Activated naive CD4-positive, alpha-beta T cell treated with anti-CD3 and anti-CD28 coated beads for 36 hours (primary cell): ENCODE data around the gene CBLL2. TPM values are rescaled to one million over a fixed set of nuclear protein-coding genes. Genes with fewer than 3 reads are reported as not detected.

Source experiments
- CTCF ChIA-PET: fragments of 350-600 bp; sonication (Branson Sonifier 250); formaldehyde crosslinking; loops from one replicate; lab custom pipeline; 2021; ENCODE audit warnings: antibody characterized with exemption; lab: Charles Lee
- DNase-seq: peaks from one replicate; pipeline ENCODE4 v3.0.0-alpha.2; 2020
- H3K27ac Mint-ChIP-seq: one replicate; pipeline ENCODE4 v1.8.0; 2021; ENCODE audit warnings: mild to moderate bottlenecking, mixed read lengths
- H3K27me3 Mint-ChIP-seq: one replicate; pipeline ENCODE4 v1.8.0; 2021; ENCODE audit warnings: low read depth, mixed read lengths
- H3K36me3 Mint-ChIP-seq: one replicate; pipeline ENCODE4 v1.8.0; 2021; ENCODE audit warnings: low read depth, mixed read lengths
- H3K4me1 Mint-ChIP-seq: one replicate; pipeline ENCODE4 v1.8.0; 2021; ENCODE audit warnings: low read depth, mixed read lengths
- H3K4me3 Mint-ChIP-seq: one replicate; pipeline ENCODE4 v1.8.0; 2021; ENCODE audit warnings: mild to moderate bottlenecking, moderate library complexity, mixed read lengths
- H3K9me3 Mint-ChIP-seq: one replicate; pipeline ENCODE4 v1.8.0; 2021; ENCODE audit warnings: mixed read lengths
- intact Hi-C: fragments of 100-400 bp; cut with micrococcal nuclease; formaldehyde crosslinking; loops from one replicate; pipeline ENCODE4 v1.15.1; 2023
- total RNA-seq, 2 experiments: library from RNA; stranded (reverse); gene quantifications; one replicate each; pipeline ENCODE4 v1.2.3, GENCODE V29; 2021

CBLL2 gene
- total RNA-seq, 2 experiments from 2014 or later = not detected

DNA sequence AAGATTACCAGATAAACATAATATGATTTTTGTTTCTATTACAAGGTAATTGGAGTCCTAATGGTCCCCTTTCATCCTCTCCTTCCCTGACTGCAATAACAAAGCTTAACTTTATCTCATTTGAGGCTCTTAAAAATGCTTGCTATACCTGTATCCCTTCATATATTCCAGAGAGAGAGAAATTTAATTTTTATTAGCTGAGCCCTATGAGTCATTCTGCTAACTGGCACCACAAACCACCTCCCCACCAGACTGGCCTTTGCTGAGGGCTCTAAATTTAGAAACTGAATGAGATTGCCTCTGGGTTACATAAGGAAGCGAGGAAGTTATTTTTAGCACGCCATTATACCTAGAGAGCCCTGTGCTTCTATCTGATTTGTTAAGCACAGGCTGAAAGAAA, 27.4 kb downstream of the CBLL2 start:
- Mint-ChIP-seq H3K36me3 (no peaks in the 10 kb centered on the region), H3K4me1 (no peaks in the 10 kb centered on the region), H3K9me3 (no peaks in the 10 kb centered on the region), H3K27me3 (no peaks in the 10 kb centered on the region), H3K4me3 (no peak overlapping the region), H3K27ac (no peak overlapping the region)
- intact Hi-C loops = no loop called here
- CTCF ChIA-PET = no interaction called here
- DNase-seq = no peak

DNA sequence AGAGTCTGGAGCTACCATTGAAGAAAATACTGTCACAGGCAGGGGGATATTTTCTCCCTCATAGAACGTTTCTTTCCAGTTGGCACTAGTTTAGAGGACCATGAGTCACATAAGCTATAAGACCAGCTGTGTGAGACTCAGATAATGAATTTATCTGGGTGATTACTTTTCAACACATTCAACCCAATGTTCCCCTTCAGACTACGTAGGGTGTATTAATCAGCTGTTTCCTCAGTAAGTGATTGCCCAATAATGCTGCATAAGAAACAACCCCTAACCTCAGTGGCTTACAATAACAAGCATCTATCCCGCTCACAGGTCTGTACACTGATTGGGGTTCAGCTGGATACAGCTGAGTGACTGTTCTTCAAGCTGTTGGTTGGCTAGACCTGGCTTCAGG, 38.1 kb downstream of the CBLL2 start:
- peaks cover 3% of the 10 kb centered on the region for H3K27me3 Mint-ChIP-seq
- H3K36me3 Mint-ChIP-seq = no peaks in the 10 kb centered on the region
- no peak overlapping the region for H3K4me3 Mint-ChIP-seq
- no peaks in the 10 kb centered on the region for H3K9me3 Mint-ChIP-seq
- no peaks in the 10 kb centered on the region for H3K4me1 Mint-ChIP-seq
- CTCF ChIA-PET = no interaction called here
- H3K27ac Mint-ChIP-seq = no peak overlapping the region
- no peak for DNase-seq
- intact Hi-C loops = no loop called here

DNA sequence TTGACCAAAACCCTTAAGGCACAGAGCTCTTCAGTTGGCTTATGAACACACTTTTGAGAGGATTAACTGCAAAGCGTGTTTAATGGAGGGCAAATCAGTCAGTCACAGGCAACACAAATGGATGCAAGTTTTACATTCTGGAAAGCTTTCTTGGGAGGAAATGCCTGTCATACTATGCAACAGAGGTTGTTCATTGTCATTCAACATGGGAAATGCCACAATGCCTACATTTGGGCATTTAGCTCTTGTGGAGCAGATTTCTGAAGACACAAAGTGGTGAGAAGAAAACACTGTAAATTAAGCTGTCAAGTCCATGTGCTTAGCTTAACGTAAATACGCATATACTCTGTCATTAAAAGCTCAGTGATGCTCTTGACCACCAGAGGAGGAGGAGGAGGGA, 41.1 kb downstream of the CBLL2 start:
- Mint-ChIP-seq H3K27ac (no peak overlapping the region), H3K4me1 (no peaks in the 10 kb centered on the region), H3K9me3 (no peaks in the 10 kb centered on the region), H3K36me3 (no peaks in the 10 kb centered on the region), H3K27me3 (peaks cover 3% of the 10 kb centered on the region), H3K4me3 (no peak overlapping the region)
- intact Hi-C loops = no loop called here
- CTCF ChIA-PET = no interaction called here
- no peak for DNase-seq

DNA sequence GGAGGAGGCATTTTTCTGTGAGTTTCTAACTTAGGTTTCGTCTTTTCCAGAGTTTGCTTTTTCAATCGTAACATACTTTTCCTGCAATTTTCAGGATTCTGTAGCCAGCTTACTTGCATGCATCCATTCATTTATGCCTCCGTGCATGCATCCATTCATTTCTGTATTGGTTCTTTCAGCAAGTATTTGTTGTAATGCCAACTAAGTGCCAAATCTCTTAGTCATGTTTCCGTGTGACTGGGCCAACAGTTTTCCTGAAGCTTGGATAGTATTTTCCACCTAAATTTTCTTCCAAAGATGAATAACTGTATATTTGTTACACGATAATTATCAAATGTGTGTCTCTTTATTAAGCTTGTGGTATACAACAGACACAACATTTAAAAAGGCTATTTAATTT, 41.5 kb downstream of the CBLL2 start:
- H3K9me3 Mint-ChIP-seq = no peaks in the 10 kb centered on the region
- CTCF ChIA-PET = no interaction called here
- H3K4me3 Mint-ChIP-seq = no peak overlapping the region
- H3K4me1 Mint-ChIP-seq = no peaks in the 10 kb centered on the region
- H3K27ac Mint-ChIP-seq = no peak overlapping the region
- intact Hi-C loops = no loop called here
- H3K27me3 Mint-ChIP-seq = peaks cover 3% of the 10 kb centered on the region
- H3K36me3 Mint-ChIP-seq = no peaks in the 10 kb centered on the region
- no peak for DNase-seq

DNA sequence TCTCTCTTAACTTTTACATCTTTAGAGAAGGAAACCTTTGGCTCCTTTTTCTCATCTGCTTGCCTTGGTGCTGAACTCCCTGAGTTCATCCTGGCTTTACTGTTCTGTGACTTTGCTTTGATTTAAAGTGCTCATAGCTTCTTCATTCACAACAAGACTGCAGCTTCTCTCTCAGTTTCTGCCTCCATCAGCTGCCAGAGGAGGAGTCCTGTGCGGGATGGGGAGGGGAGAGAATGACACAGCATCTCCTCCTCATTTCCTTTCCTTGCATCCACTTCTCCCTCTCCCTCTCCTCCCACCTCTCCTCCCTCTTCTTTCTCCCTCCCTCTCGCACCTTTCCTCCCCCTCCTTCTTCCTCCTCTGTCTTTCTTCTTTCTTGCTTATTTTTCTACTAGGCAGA, 42.0 kb downstream of the CBLL2 start:
- no peak for DNase-seq
- Mint-ChIP-seq H3K4me1 (no peaks in the 10 kb centered on the region), H3K27me3 (peaks cover 3% of the 10 kb centered on the region), H3K27ac (no peak overlapping the region), H3K36me3 (no peaks in the 10 kb centered on the region), H3K9me3 (no peaks in the 10 kb centered on the region), H3K4me3 (no peak overlapping the region)
- intact Hi-C loops = no loop called here
- CTCF ChIA-PET = no interaction called here

DNA sequence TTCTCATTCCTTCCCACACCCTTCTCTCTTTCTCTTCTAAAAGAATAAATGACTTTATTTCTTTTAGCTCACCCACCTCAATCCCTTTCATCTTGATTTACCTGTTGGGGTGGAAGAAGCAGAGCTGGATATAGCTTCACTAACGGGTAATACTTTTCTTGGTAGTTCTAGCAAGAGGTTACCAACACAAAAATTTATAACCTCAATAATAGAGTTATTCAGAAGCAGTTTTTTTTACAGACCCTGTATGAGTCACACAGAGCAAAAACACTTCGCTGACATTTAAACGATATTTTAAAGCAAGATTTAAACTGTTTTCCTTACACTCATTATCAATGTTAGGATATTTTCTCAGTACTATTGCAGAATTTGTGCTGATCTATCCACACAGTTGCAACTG, 42.4 kb downstream of the CBLL2 start:
- Mint-ChIP-seq H3K4me3 (no peak overlapping the region), H3K4me1 (no peaks in the 10 kb centered on the region), H3K27me3 (peaks cover 3% of the 10 kb centered on the region), H3K9me3 (no peaks in the 10 kb centered on the region), H3K27ac (no peak overlapping the region), H3K36me3 (no peaks in the 10 kb centered on the region)
- intact Hi-C loops = no loop called here
- DNase-seq = no peak
- CTCF ChIA-PET = no interaction called here

DNA sequence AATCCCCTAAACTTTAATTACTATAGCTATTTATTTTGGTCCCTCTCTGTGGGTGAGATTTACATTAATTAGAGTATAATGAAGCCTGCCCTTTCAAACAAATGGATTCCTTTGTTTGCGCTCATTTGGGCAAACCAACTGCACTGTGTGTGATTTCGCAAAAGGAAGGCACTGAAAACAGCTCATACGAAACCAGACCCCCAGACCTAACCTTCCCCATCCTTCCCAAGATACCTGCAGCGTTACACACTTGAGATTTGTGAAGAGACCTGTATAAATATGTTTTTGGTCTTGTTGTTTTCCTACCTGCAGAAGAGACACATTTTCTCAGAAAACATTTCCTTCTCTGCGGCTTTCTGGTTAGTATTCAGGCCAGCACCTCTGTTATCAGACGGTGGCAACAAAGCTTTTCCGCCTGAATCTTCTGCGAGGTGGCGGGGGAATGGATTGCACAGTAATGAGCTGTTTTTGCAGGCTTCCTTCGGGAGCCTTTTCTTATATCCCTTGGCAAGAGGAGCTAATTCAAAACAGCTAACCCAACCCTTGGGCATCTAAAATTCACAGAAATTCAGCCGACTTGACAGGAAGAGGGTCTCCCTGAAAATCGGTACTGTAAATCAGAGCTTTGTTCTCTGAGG, 47.6 kb downstream of the CBLL2 start:
- H3K4me3 Mint-ChIP-seq = no peak overlapping the region
- H3K9me3 Mint-ChIP-seq = no peaks in the 10 kb centered on the region
- intact Hi-C loops = no loop called here
- CTCF ChIA-PET = no interaction called here
- no peaks in the 10 kb centered on the region for H3K4me1 Mint-ChIP-seq
- H3K36me3 Mint-ChIP-seq = no peaks in the 10 kb centered on the region
- H3K27ac Mint-ChIP-seq = no peak overlapping the region
- H3K27me3 Mint-ChIP-seq = no peaks in the 10 kb centered on the region
- DNase-seq = no peak

DNA sequence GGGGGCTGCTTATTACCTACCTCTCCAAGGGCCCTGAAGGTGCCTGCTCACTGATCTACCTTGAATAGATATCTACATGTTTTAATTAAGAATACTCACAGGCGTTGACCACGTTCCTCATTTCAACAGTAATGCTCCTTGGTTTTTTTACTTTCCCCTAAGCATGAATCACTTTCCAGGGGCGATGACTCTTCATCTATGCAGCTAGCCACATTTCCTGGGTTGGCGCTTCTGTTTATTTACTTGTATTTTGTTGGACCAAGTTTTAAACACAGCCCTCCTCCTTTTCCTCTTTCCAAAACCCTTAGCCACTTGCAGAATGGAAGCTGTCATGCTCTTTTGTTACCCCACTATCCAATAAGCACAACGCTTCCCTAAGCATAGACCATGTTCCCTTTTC, 50.8 kb downstream of the CBLL2 start:
- Mint-ChIP-seq H3K9me3 (no peaks in the 10 kb centered on the region), H3K27me3 (peaks cover 2% of the 10 kb centered on the region), H3K36me3 (no peaks in the 10 kb centered on the region), H3K27ac (no peak overlapping the region), H3K4me1 (no peaks in the 10 kb centered on the region), H3K4me3 (no peak overlapping the region)
- intact Hi-C loops = no loop called here
- CTCF ChIA-PET = no interaction called here
- DNase-seq = no peak

Other genes with a start within 250 kb of the CBLL2 start
- gene PHEX, start 240.6 kb upstream of the CBLL2 start, total RNA-seq = under 1 TPM; 0.31 to 0.64 TPM